ENCODE data around the gene PCDH12. TPM values are rescaled to one million over a fixed set of nuclear protein-coding genes. Genes with fewer than 3 reads are reported as not detected.

The PCDH12 gene
- total RNA-seq, 1 experiment from 2014 or later, result not detected

- no peaks in the 10 kb centered on the region for H3K9me3 ChIP-seq (ENCODE audit: control insufficient read depth, insufficient read depth, low read depth, low read length)
- intact Hi-C loops (cut with micrococcal nuclease; ENCODE audit: unreplicated experiment) (no loop called here), in situ Hi-C loops (cut with HindIII; ENCODE audit: low pct_unique_long_range_greater_than_20kb, low sequenced_read_pairs) (no loop called here)
- no peaks in the 10 kb centered on the region for H3K36me3 ChIP-seq (ENCODE audit: control insufficient read depth, insufficient read depth, low read length)
- peak; percentile 22; the same call in 1 of the 2 replicates for ATAC-seq
- H3K27me3 ChIP-seq (ENCODE audit: control insufficient read depth, insufficient read depth, low read length), result no peaks in the 10 kb centered on the region
- TF ChIP-seq SIN3A (IDR thresholded peaks at IDR 0.05; ENCODE audit: borderline replicate concordance, insufficient read depth, low read depth, low read length) (no peak), POLR2AphosphoS5 (IDR thresholded peaks at IDR 0.05; ENCODE audit: low read depth, low read length) (no peak), TCF7L2 (IDR thresholded peaks at IDR 0.05; ENCODE audit: low read depth, low read length) (no peak)
- TF ChIP-seq, protein P1, sequence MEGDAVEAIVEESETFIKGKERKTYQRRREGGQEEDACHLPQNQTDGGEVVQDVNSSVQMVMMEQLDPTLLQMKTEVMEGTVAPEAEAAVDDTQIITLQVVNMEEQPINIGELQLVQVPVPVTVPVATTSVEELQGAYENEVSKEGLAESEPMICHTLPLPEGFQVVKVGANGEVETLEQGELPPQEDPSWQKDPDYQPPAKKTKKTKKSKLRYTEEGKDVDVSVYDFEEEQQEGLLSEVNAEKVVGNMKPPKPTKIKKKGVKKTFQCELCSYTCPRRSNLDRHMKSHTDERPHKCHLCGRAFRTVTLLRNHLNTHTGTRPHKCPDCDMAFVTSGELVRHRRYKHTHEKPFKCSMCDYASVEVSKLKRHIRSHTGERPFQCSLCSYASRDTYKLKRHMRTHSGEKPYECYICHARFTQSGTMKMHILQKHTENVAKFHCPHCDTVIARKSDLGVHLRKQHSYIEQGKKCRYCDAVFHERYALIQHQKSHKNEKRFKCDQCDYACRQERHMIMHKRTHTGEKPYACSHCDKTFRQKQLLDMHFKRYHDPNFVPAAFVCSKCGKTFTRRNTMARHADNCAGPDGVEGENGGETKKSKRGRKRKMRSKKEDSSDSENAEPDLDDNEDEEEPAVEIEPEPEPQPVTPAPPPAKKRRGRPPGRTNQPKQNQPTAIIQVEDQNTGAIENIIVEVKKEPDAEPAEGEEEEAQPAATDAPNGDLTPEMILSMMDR (IDR thresholded peaks at IDR 0.05), result no peak; the same call in 1 of the 2 replicates
- no peak for DNase-seq (ENCODE audit: low read depth, low spot score)
- no peak overlapping the region for H3K27ac ChIP-seq (ENCODE audit: low read length)
- H3K4me3 ChIP-seq (ENCODE audit: low read depth in 2 of 2, low read length in 2 of 2), result peak overlapping the region in 1 of 2 experiments; percentile 16; a peak in 1 of 4 replicates
- no TSS peak for BruUV-seq (replicated peaks)
- ChIA-PET CTCF (no interaction called here), POLR2A (interaction anchor here (0.7 kb wide), 1 partner anchor 29 kb away, joined by 3 read pairs; no protein-coding TSS in a partner anchor)
- 0 out of 2 replicates have a peak, but pooled peaks cover 3% of the 10 kb centered on the region for H3K4me1 ChIP-seq (ENCODE audit: control insufficient read depth, insufficient read depth, low read length)
These were observed 43.7 kb downstream of the PCDH12 start for GRCh38 chr5:141914199-141914743.

GRCh38 chr5:141913560-141914198 lies 44.3 kb downstream of the PCDH12 start:
- intact Hi-C loops (cut with micrococcal nuclease; ENCODE audit: unreplicated experiment) (no loop called here), in situ Hi-C loops (cut with HindIII; ENCODE audit: low pct_unique_long_range_greater_than_20kb, low sequenced_read_pairs) (no loop called here)
- DNase-seq (ENCODE audit: low read depth, low spot score), result no peak
- H3K9me3 ChIP-seq (ENCODE audit: control insufficient read depth, insufficient read depth, low read depth, low read length), result no peaks in the 10 kb centered on the region
- peak overlapping the region in 1 of 2 experiments; percentile 16; a peak in 1 of 4 replicates for H3K4me3 ChIP-seq (ENCODE audit: low read depth in 2 of 2, low read length in 2 of 2)
- no peak for TF ChIP-seq TCF7L2 (IDR thresholded peaks at IDR 0.05; ENCODE audit: low read depth, low read length)
- no peak for TF ChIP-seq SIN3A (IDR thresholded peaks at IDR 0.05; ENCODE audit: borderline replicate concordance, insufficient read depth, low read depth, low read length)
- TF ChIP-seq, protein P1 (IDR thresholded peaks at IDR 0.05), result no peak
- TF ChIP-seq, protein P2, sequence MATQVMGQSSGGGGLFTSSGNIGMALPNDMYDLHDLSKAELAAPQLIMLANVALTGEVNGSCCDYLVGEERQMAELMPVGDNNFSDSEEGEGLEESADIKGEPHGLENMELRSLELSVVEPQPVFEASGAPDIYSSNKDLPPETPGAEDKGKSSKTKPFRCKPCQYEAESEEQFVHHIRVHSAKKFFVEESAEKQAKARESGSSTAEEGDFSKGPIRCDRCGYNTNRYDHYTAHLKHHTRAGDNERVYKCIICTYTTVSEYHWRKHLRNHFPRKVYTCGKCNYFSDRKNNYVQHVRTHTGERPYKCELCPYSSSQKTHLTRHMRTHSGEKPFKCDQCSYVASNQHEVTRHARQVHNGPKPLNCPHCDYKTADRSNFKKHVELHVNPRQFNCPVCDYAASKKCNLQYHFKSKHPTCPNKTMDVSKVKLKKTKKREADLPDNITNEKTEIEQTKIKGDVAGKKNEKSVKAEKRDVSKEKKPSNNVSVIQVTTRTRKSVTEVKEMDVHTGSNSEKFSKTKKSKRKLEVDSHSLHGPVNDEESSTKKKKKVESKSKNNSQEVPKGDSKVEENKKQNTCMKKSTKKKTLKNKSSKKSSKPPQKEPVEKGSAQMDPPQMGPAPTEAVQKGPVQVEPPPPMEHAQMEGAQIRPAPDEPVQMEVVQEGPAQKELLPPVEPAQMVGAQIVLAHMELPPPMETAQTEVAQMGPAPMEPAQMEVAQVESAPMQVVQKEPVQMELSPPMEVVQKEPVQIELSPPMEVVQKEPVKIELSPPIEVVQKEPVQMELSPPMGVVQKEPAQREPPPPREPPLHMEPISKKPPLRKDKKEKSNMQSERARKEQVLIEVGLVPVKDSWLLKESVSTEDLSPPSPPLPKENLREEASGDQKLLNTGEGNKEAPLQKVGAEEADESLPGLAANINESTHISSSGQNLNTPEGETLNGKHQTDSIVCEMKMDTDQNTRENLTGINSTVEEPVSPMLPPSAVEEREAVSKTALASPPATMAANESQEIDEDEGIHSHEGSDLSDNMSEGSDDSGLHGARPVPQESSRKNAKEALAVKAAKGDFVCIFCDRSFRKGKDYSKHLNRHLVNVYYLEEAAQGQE (IDR thresholded peaks at IDR 0.05; ENCODE audit: insufficient read depth in 1 of 2, low read depth in 2 of 2, low read length in 1 of 2), result no peak
- TF ChIP-seq POLR2AphosphoS5 (IDR thresholded peaks at IDR 0.05; ENCODE audit: low read depth, low read length), result no peak
- H3K27me3 ChIP-seq (ENCODE audit: control insufficient read depth, insufficient read depth, low read length), result no peaks in the 10 kb centered on the region
- H3K27ac ChIP-seq (ENCODE audit: low read length), result no peak overlapping the region
- no TSS peak for BruUV-seq (replicated peaks)
- ChIA-PET POLR2A (interaction anchor here (0.7 kb wide), 1 partner anchor 29 kb away, joined by 3 read pairs; no protein-coding TSS in a partner anchor), CTCF (no interaction called here)
- ATAC-seq, result no peak
- H3K4me1 ChIP-seq (ENCODE audit: control insufficient read depth, insufficient read depth, low read length), result 0 out of 2 replicates have a peak, but pooled peaks cover 3% of the 10 kb centered on the region
- H3K36me3 ChIP-seq (ENCODE audit: control insufficient read depth, insufficient read depth, low read length), result no peaks in the 10 kb centered on the region

All from Panc1 (cell line).